HCT116 (cell line): Measurements from ENCODE around the gene SPRED1. TPM values are rescaled to one million over a fixed set of nuclear protein-coding genes. Genes with fewer than 3 reads are reported as not detected.

ENCODE experiments used
- ATAC-seq: fragments of 200-7000 bp; cut with Tn5 transposase; 2 replicates; pipeline ENCODE4 v1.9.1; 2020; ENCODE audit warnings: mild to moderate bottlenecking, moderate library complexity
- BruUV-seq: library from RNA; stranded (reverse); fragments of 400-500 nt; replicated peaks from 2 replicates; lab custom pipeline; 2021; lab: Mats Ljungman, UMichigan
- CTCF ChIA-PET: fragments of 300-600 bp; sonication (Branson Sonifier 250); formaldehyde crosslinking; loops from one replicate; lab custom pipeline; 2021; ENCODE audit warnings: antibody characterized with exemption; lab: Charles Lee
- POLR2A ChIA-PET: fragments of 300-600, 350-600 bp; sonication (Branson Sonifier 250); formaldehyde crosslinking; loops from one replicate; lab custom pipeline; 2021; ENCODE audit warnings: antibody characterized with exemption; lab: Charles Lee
- RAD21 ChIA-PET, 2 experiments: fragments of 300-600 bp; sonication (Branson Sonifier 250); formaldehyde crosslinking; loops; one replicate each; lab custom pipeline; 2023; ENCODE audit warnings: low total read pairs in 2 of 2; ENCODE audit not compliant: uncharacterized antibody in 2 of 2, unreplicated experiment in 2 of 2, low non-redundant PET in 1 of 2; lab: Charles Lee
- DNase-seq: peaks from one replicate; pipeline ENCODE4 v3.0.0-alpha.2; 2010; ENCODE audit warnings: low read depth, low spot score
- H2AFZ ChIP-seq: fragments of 200-600 bp; shearing (Covaris generic), sonication (generic); 2 replicates; pipeline ENCODE4 v1.6.1; 2017; ENCODE audit warnings: low read depth, mixed run types, mixed read lengths, antibody characterized with exemption, low read length; ENCODE audit not compliant: poor library complexity, severe bottlenecking
- H3K27ac ChIP-seq: 2 replicates; pipeline ENCODE4 v1.5.1; 2012; ENCODE audit warnings: low read depth, low read length
- H3K27me3 ChIP-seq: fragments of 200-600 bp; sonication (generic); 2 replicates; pipeline ENCODE4 v1.6.1; 2016; ENCODE audit warnings: mixed run types, low read length, mixed read lengths; ENCODE audit not compliant: insufficient read depth
- H3K36me3 ChIP-seq, 2 experiments: fragments of 200-500 bp in 1 of 2; fragments of 200-600 bp in 1 of 2; sonication (Bioruptor generic) in 1 of 2; sonication (generic) in 1 of 2; 2 replicates each; pipeline versions ENCODE4 v1.5.1 to v1.6.1; 2014 to 2016; ENCODE audit warnings: low read length in 2 of 2, inconsistent platforms in 1 of 2, mixed read lengths in 1 of 2, mixed run types in 1 of 2; ENCODE audit not compliant: insufficient read depth in 2 of 2, control insufficient read depth in 1 of 2
- H3K4me1 ChIP-seq, 2 experiments: fragments of 200-600 bp in 1 of 2; sonication (generic) in 1 of 2; 2 replicates each; pipeline versions ENCODE4 v1.5.1 to v1.6.1; 2012 to 2017; ENCODE audit warnings: low read length in 2 of 2, inconsistent platforms in 1 of 2, mild to moderate bottlenecking in 1 of 2, mixed read lengths in 1 of 2, mixed run types in 1 of 2, moderate library complexity in 1 of 2; ENCODE audit not compliant: insufficient read depth in 2 of 2, control insufficient read depth in 1 of 2
- H3K4me2 ChIP-seq: fragments of 200-600 bp; sonication (generic); 2 replicates; pipeline ENCODE4 v1.6.1; 2017; ENCODE audit warnings: mixed run types, low read length, mixed read lengths
- H3K4me3 ChIP-seq, 2 experiments: fragments of 200-600 bp in 1 of 2; sonication (generic) in 1 of 2; replicated peaks in 1 of 2; 2 replicates each; pipeline ENCODE4 v1.5.1; 2011 to 2016; ENCODE audit warnings: low read length in 2 of 2, control low read depth in 1 of 2, low read depth in 1 of 2, mild to moderate bottlenecking in 1 of 2, mixed read lengths in 1 of 2, mixed run types in 1 of 2
- H3K79me2 ChIP-seq: fragments of 200-600 bp; sonication (generic); 2 replicates; pipeline ENCODE4 v1.6.1; 2017; ENCODE audit warnings: mild to moderate bottlenecking, mixed run types, low read length, moderate library complexity, mixed read lengths; ENCODE audit not compliant: insufficient read depth
- H3K9ac ChIP-seq: fragments of 200-600 bp; sonication (generic); 2 replicates; pipeline ENCODE4 v1.6.1; 2016; ENCODE audit warnings: low read length, mixed read lengths
- H3K9me2 ChIP-seq: fragments of 200-600 bp; sonication (generic), shearing (Covaris generic); 2 replicates; pipeline ENCODE4 v1.6.1; 2017; ENCODE audit warnings: mixed run types, mild to moderate bottlenecking, moderate library complexity; ENCODE audit not compliant: insufficient read depth
- H3K9me3 ChIP-seq, 2 experiments: fragments of 200-500 bp in 1 of 2; fragments of 200-600 bp in 1 of 2; sonication (Bioruptor generic) in 1 of 2; sonication (generic) in 1 of 2; 2 replicates each; pipeline ENCODE4 v1.6.1; 2014 to 2017; ENCODE audit warnings: low read length in 2 of 2, mixed read lengths in 2 of 2, inconsistent platforms in 1 of 2, low read depth in 1 of 2, mild to moderate bottlenecking in 1 of 2, mixed run types in 1 of 2, moderate library complexity in 1 of 2; ENCODE audit not compliant: control insufficient read depth in 1 of 2, insufficient read depth in 1 of 2
- H4K20me1 ChIP-seq: fragments of 200-600 bp; sonication (generic), shearing (Covaris generic); 2 replicates; pipeline ENCODE4 v1.6.1; 2017; ENCODE audit warnings: mixed run types, mild to moderate bottlenecking, moderate library complexity; ENCODE audit not compliant: insufficient read depth
- CBX3 ChIP-seq: IDR thresholded peaks from 2 replicates; pipeline ENCODE4 v1.6.1; 2012; ENCODE audit warnings: low read depth
- CEBPB ChIP-seq: IDR thresholded peaks from 2 replicates; pipeline ENCODE4 v1.6.1; 2012; ENCODE audit warnings: low read depth
- EGR1 ChIP-seq: IDR thresholded peaks from 2 replicates; pipeline ENCODE4 v1.6.1; 2012; ENCODE audit warnings: low read depth
- ELF1 ChIP-seq: IDR thresholded peaks from 2 replicates; pipeline ENCODE4 v1.6.1; 2012; ENCODE audit warnings: low read depth, borderline replicate concordance
- EZH2phosphoT487 ChIP-seq: fragments of 200-600 bp; IDR thresholded peaks from 2 replicates; pipeline ENCODE4 v1.6.1; 2018; ENCODE audit warnings: antibody characterized with exemption, borderline replicate concordance
- FOSL1 ChIP-seq: IDR thresholded peaks from 2 replicates; pipeline ENCODE4 v1.6.1; 2012; ENCODE audit warnings: low read depth
- POLR2AphosphoS5 ChIP-seq: IDR thresholded peaks from 2 replicates; pipeline ENCODE4 v1.6.1; 2011; ENCODE audit warnings: mild to moderate bottlenecking, low read depth, low read length, moderate library complexity
- RAD21 ChIP-seq: IDR thresholded peaks from 2 replicates; pipeline ENCODE4 v1.6.1; 2012; ENCODE audit warnings: low read depth, mild to moderate bottlenecking
- SIN3A ChIP-seq: IDR thresholded peaks from 2 replicates; pipeline ENCODE4 v1.6.1; 2012; ENCODE audit warnings: low read depth
- SRF ChIP-seq: IDR thresholded peaks from 2 replicates; pipeline ENCODE4 v1.6.1; 2012; ENCODE audit warnings: low read depth
- ZFX ChIP-seq: fragments of 450-650 bp; IDR thresholded peaks from 2 replicates; pipeline ENCODE4 v1.6.1; 2017
- intact Hi-C: fragments of 100-400 bp; cut with micrococcal nuclease; formaldehyde crosslinking; loops from 2 replicates; pipeline ENCODE4 v1.10.0; 2022
- total RNA-seq: library from RNA; stranded (reverse); gene quantifications from one replicate; pipeline ENCODE4 v1.2.1, GENCODE V29; 2021; ENCODE audit not compliant: unreplicated experiment
- TF ChIP-seq, protein P1 (sequence below): IDR thresholded peaks from 2 replicates; pipeline ENCODE4 v1.6.1; 2012
- TF ChIP-seq, protein P2 (sequence below): IDR thresholded peaks from 2 replicates; pipeline ENCODE4 v1.6.1; 2012; ENCODE audit warnings: low read depth
- TF ChIP-seq, protein P3 (sequence below), 3 experiments: fragments of 200-600 bp in 1 of 3; sonication (generic) in 1 of 3; IDR thresholded peaks in 2 of 3; conservative IDR thresholded peaks in 1 of 3; 2 replicates each; pipeline ENCODE4 v1.5.1; 2012 to 2017; ENCODE audit warnings: low read depth in 2 of 3, low read length in 2 of 3, antibody characterized with exemption in 1 of 3, borderline replicate concordance in 1 of 3, control low read depth in 1 of 3, mild to moderate bottlenecking in 1 of 3, mixed read lengths in 1 of 3, mixed run types in 1 of 3, moderate library complexity in 1 of 3; ENCODE audit not compliant: insufficient read depth in 1 of 3

Gene SPRED1
- total RNA-seq, 1 experiment from 2014 or later, result 24.7 TPM

DNA sequence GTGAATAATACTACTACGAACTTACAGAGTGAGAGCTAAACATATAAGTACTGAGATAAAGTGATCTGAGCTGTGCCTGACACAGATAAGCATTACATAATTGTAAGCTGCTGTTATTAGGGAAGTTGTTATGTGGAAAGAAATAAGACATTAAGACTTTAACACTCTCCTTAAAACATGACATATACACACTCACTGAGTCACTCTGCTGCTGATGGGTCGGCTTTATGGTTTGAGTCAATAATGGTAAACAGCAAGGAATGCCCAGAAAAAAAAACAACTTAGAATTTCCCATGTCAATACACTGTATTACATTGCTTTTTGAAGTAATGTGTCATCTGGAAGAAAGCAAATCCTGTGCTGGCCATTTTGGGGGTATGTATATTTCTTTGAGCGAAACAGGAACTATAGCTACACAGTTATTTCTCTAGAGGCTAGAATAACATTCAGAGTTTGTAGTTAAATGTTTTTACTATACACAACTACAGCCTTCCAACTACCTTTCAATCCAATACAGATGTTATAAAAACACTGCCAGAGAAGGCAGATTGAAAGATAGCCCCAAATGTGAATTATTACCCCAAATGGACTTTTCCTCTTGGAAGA lies 22.8 kb upstream of the SPRED1 start:
- Histone ChIP-seq H3K4me2 (no peak overlapping the region), H3K27me3 (no peaks in the 10 kb centered on the region), H3K4me1 (peaks cover 4 to 11% of the 10 kb centered on the region in 2 experiments; a peak in 3 of 4 replicates), H2AFZ (no peak overlapping the region), H3K27ac (no peak overlapping the region), H3K9me3 (no peaks in the 10 kb centered on the region), H3K9me2 (no peaks in the 10 kb centered on the region), H3K4me3 (no peak overlapping the region), H3K9ac (no peak overlapping the region), H3K36me3 (no peaks in the 10 kb centered on the region), H4K20me1 (no peaks in the 10 kb centered on the region), H3K79me2 (no peaks in the 10 kb centered on the region)
- POLR2A ChIA-PET, result no interaction called here
- RAD21 ChIA-PET, result no interaction called here
- no peak for ATAC-seq
- CTCF ChIA-PET, result no interaction called here
- no TSS peak for BruUV-seq
- no peak for DNase-seq
- intact Hi-C loops, result no loop called here
- TF ChIP-seq CBX3 (no peak), ELF1 (no peak), EZH2phosphoT487 (no peak), FOSL1 (no peak), ZFX (no peak), CEBPB (no peak), EGR1 (no peak), SIN3A (no peak), RAD21 (no peak), POLR2AphosphoS5 (no peak), SRF (no peak)
- TF ChIP-seq, protein P1, sequence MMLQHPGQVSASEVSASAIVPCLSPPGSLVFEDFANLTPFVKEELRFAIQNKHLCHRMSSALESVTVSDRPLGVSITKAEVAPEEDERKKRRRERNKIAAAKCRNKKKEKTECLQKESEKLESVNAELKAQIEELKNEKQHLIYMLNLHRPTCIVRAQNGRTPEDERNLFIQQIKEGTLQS, result no peak
- TF ChIP-seq, protein P2, sequence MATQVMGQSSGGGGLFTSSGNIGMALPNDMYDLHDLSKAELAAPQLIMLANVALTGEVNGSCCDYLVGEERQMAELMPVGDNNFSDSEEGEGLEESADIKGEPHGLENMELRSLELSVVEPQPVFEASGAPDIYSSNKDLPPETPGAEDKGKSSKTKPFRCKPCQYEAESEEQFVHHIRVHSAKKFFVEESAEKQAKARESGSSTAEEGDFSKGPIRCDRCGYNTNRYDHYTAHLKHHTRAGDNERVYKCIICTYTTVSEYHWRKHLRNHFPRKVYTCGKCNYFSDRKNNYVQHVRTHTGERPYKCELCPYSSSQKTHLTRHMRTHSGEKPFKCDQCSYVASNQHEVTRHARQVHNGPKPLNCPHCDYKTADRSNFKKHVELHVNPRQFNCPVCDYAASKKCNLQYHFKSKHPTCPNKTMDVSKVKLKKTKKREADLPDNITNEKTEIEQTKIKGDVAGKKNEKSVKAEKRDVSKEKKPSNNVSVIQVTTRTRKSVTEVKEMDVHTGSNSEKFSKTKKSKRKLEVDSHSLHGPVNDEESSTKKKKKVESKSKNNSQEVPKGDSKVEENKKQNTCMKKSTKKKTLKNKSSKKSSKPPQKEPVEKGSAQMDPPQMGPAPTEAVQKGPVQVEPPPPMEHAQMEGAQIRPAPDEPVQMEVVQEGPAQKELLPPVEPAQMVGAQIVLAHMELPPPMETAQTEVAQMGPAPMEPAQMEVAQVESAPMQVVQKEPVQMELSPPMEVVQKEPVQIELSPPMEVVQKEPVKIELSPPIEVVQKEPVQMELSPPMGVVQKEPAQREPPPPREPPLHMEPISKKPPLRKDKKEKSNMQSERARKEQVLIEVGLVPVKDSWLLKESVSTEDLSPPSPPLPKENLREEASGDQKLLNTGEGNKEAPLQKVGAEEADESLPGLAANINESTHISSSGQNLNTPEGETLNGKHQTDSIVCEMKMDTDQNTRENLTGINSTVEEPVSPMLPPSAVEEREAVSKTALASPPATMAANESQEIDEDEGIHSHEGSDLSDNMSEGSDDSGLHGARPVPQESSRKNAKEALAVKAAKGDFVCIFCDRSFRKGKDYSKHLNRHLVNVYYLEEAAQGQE, result no peak
- TF ChIP-seq, protein P3, sequence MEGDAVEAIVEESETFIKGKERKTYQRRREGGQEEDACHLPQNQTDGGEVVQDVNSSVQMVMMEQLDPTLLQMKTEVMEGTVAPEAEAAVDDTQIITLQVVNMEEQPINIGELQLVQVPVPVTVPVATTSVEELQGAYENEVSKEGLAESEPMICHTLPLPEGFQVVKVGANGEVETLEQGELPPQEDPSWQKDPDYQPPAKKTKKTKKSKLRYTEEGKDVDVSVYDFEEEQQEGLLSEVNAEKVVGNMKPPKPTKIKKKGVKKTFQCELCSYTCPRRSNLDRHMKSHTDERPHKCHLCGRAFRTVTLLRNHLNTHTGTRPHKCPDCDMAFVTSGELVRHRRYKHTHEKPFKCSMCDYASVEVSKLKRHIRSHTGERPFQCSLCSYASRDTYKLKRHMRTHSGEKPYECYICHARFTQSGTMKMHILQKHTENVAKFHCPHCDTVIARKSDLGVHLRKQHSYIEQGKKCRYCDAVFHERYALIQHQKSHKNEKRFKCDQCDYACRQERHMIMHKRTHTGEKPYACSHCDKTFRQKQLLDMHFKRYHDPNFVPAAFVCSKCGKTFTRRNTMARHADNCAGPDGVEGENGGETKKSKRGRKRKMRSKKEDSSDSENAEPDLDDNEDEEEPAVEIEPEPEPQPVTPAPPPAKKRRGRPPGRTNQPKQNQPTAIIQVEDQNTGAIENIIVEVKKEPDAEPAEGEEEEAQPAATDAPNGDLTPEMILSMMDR (IDR thresholded peaks at IDR 0.05 in 2 of 3, conservative IDR thresholded peaks at IDR 0.05 in 1 of 3; ENCODE audit: borderline replicate concordance in 1 of 3, insufficient read depth in 1 of 3, low read depth in 2 of 3, low read length in 2 of 3), result no peak
- TF ChIP-seq, all 23 proteins: peak for 0
